NOMO-1 treated with dmso at 0.1 percent for 144 hours (cell line): ENCODE data around the gene AHR.

Experiments
- DNase-seq: peaks from one replicate; lab custom pipeline; 2025; ENCODE audit not compliant: unreplicated experiment; lab: John Stamatoyannopoulos, UW

The AHR gene

DNA sequence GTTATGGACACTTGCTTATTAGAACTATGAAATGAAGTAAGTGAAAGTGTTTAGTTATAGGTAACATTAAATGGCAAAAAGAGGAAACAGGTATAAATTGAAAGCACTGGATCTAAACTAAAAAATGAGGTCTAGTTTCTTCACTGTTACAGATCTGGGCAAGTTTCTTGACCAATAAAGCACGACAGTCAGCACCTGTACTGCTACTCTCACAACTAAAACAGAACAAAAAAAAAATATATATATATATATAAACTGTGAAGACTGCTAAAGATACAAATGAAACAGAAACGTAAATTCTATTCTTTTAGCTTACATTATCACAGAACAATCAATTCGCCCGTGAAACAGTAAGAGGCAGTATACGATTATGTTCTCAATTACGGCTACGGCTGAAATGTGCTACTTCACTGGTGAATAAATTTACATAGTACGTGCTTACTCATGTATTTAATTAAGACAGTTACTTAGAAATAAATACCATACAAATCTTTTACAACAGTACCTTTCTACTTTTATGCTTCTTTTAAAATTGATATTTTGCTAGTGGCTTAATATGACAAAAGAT lies 4.2 kb downstream of the AHR start:
- DNase-seq: no peak

DNA sequence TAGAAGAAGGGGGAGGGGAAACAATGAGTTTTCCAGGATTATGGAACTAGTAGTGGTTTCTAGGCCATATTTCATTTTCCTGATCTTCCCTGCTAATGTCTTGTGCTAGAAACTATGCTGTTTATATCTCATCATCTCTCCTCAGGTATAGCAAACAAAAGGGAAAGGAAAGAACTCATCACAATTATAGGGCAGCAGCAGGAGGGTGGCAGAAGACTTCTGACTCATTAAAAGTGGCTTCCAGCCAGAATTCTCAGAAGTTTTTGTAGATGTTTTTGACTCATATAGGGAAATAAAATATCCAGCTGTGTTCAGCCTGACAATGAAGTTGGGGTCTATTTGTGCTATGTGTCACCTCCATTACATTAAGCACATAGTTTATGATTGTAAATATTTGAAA lies 6.5 kb downstream of the AHR start:
- no peak for DNase-seq

DNA sequence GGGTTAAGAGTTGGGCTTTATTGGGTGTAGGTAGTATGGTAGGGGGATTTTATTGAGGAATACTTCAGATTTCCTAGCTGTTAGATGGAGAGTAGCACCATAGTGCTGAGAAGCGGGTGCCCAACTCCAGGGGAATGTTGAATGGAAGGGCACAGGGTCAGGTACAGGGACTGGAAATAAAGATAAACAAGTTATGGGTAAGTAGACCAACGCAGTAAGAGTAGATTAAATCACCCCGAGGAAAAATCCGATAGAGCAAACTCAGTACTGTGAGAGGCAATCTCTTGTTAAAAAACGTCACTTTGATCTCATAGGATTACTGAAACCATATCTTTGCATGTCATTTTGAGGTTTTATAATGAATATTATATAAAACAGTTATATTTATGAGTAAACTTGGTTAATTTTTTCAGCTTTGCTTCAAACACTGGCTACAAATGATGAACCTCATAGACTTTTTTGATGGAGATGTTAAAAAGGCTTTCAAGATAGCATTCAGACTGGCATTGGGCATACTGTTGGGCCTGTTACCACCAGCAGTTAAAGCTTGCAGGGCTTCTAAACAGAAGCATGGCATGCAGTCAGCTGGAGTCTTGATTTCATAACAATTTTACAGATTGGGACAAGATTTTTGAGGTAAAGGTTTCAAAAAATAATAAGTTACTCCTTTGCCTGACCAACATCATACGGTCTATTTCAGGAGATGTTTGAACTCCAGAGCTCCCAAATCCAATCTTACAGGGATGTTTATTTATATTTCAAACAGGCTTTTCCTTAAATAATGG lies 7.1 kb downstream of the AHR start:
- no peak for DNase-seq

DNA sequence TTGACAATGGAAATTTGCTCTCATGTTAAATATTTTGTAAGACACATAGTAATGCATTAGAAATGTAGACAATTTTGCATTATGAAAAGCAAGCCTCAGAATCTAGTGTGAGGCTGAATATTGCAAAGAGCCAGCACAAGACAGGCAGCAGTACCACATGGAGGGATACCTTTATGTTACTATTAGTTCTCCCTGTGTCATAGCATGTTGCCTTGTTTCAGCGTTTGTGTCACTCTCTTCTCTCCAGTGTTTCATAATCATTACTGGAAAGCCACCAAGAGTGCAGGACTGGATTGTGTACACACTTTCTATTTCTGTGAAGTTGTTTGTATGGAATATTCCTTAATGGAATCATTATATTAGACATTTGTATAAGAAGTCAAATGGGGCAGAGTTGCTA lies 8.5 kb downstream of the AHR start:
- no peak for DNase-seq

DNA sequence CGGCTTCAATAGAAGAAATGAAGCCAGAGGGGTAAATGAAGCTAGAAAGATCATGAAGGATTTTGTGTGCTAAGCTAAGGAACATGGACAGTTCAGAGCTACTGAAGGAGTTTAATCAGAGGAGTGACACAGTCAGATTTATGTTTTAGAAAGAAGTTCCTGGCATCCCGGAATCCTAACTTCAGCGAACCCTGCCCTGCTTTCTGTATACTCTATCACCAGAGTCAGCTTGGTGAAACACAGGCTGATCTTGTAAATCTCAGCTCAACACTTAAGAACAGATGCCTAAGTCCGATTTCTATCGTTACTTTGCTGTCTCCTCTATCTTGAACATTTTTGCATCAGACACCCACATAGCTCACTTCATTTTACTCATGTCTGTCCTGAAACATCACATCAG lies 9.1 kb downstream of the AHR start:
- DNase-seq: no peak

DNA sequence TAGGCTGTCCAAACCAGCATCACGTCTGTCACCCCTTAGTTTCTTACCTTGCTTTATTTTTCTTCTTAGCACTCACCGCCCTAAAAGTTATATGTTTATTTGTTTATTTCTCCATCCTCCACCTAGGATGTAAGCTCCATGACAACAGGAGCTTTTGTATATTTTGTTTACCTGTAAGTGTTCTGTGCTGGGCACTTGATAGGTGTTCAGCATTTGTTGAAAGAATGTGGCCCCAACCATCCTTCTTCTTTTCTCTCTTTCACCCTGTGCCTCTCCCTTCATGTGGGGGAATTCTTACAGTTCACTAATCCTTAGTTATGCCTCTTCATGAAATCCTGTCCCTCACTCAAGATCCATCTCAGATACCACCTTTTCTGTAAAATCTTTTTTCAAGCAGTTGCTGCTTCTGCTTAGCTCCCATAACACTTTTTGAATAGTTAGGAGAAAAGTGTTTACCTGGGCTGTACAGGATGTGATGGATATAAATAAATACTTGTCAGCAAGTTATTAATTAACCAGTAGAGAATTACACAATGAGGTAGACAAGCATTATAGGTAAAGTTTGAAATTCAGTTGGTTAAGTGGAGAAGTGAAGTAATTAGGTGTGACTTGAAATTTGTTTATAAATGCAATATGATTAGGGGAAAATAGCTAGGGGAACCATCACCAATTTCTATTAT lies 9.7 kb downstream of the AHR start:
- DNase-seq: no peak

DNA sequence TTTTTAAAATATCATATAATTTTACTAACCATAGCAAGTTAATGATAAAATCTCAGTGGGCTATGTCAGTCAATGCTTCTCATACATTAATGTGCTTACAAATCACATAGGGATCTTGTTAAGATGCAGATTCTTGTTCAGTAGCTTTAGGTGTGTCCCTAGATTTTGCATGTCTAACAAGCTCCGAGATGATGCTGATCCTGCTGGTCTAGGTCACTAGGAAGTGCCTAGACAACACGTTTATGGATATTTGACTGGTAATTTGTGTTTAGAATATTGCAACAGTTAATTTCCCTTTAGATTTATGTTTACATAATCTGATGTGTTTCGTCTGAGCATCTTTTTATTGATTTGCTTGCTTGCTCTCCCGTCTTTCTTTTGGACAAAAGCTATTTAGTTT lies 12.7 kb downstream of the AHR start:
- DNase-seq: no peak

DNA sequence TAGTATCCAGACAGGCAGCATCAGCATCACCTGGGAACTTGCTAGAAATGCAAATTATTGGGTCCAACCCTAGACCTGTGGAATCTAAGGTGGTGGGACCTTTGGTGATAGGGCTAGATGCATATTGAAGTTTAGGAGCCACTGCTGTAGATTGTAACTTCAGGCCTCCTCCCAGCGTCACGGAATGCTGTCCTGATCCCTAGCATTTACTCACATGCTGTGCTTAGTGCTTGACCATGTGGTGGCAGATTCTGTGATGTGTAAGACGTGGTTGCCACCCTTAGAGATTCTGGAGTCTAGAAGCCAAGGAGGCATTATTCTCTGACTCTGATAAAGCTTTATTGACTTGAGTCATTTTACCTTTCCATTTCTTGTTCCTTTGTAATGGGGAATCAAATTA lies 13.5 kb downstream of the AHR start:
- DNase-seq: no peak

DNA sequence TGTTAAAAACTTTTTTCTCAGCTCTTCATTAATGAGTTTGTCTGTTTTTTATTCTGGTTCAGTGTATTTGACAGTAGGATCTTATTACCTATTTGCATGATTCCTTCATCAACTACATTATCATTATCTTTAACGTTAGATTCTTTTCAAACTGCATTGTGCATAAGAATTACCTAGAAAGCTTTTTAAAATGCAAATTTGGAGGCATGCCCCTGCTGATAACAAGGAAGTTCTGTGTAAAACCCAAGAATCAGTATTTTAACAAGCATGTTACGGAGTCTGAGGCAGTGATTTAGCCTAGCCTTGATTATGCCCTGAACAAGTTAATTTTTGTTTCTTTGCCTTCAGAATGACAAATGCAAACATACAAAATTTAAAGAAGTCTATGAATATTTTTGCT lies 14.2 kb downstream of the AHR start:
- DNase-seq: no peak

DNA sequence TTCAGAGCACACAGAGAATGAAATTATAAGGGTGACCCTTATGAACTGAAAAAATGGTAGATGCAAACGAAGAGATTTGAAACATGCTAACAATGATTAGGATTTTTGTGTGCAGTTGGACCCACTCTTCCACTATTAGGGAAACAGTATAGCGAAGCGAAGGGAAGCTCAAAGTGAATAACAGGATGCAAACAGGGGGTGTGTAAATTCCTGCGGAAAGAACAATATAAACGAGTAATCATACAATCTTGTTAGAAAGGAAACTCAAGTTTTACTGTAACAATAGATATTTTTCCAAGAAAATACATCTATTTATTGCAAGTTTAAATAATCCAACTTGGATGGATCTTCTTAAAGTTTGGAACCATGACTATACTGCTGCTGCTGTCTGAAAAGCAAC lies 14.7 kb downstream of the AHR start:
- no peak for DNase-seq

DNA sequence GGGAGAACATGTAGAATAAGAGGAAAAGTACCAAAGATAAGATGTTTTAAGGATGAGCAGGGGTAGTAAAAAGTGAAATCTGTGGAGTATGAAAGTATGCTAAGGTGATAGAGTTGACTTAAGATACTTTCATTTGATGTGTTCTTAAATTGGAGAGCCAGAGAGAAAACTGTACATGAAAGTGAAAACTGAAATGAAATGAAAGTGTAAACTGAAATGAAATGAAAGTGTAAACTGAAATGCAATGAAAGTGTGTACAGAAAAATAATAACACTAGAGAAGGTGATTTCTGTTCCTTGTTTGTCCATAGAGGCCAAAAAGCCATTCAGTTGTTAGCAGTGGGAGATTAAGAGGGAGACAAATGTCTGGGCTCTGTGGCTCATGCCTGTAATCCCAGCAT lies 17.5 kb downstream of the AHR start:
- no peak for DNase-seq

DNA sequence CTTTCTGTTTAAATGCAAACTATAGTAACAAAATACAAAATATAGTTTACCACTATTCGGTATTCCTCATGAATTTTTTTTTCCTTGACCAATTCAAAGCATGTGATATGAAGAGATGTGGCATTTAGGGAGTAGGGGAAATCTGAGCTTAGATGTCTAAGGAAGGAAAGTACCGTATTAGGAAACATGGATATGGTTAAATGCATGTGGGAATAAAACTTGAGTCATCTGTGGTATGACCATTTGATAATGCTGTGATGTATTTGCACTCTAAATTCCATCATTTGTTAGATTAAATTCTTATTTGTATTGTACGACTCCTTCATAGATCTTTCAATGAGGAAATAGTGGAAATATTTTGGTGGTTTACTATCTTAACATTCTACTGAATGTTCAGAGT lies 19.7 kb downstream of the AHR start:
- no peak for DNase-seq

DNA sequence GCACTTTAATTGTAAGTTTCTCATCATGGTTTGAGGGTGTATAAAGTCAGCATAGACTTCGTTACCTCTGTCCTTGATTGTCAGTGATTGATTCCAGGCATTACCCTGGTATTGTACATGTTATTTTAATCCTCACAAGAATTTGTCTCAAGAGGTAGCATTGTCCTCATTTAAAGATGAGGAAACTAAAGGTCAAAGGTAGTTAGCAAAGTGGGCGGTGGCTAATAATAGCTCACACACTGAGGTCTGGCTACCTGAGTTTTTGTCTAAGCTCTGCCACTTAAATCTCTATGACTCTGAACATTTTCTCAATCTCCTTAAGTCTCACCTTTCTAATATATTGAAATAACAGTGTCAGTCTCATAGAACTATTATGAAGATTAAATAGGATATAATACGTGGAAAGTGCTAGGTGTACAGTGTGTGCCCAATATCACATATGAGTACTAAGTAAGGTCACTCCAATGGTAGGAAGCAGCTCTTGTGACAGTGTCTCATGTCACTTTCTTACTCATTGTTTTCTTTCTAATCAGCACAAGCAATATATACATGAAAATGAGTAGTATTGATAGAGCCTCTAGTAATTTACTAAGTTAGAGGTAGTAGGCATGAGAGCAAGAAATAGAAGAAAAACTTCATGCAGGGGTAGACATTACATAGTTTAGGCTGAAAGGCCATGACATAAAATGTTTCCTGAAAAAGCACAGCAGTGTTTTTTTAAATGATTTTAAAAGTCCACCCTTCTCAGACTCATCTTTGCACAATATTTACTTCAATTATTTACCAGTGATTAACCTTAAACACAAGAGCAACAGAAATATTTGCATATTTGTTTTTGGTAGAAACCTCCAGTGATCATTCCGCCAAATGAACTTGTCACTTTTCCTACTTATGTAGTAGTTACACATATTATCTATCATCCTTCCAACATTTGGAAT lies 21.0 kb downstream of the AHR start:
- no peak for DNase-seq

DNA sequence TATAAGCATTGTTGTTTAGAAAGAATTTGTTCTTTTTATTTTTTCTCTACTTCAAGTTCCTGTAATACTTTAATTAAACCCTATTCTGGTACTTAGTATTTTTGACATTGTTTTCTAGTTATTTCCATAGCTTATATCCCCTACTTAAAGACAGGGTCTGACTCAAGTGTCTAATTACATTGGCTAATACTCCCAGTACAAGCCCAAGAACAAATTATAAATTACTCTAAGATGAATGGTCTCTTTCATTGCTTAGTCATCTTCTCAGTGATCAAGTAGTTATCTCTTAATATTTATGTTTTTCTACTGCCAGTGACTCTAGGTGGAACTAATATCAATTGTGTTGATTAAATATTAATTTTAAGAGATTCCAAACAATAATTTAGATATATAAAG lies 21.6 kb downstream of the AHR start:
- no peak for DNase-seq

DNA sequence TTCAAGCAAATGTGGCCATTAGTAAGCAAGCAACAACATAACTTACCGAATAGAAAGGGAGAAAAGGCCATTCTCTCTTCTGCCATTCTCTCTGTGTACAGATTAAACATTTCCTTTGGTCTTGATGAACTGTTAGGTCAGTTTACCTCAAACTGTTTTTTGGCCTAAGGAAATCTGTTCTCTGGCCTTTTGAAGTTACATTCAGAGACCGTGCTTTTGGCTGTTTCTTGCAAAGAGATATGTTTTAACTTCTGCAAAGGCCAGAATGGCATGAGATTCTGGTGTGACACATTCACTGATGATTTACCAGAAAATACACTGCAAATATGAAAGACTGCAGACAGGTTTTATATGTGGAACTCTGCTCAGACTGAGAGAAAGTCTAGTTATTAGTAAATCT lies 22.2 kb downstream of the AHR start:
- DNase-seq: no peak

DNA sequence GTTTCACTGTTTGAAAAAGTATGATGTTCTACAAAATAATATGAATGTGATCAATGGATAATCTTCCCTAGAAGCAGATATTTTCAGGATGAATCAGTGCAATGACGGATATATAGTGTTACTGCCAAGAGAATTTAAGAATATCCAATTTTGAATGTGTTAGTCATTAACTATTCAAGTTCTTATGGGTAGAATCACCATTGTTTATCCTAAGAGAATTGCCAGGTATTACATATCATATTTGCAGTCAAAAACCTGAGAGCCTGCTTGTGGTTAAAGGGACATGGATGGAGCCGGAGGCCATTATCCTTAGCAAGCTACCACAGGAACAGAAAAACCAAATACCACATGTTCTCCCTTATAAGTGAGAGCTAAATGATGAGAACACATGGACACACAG lies 26.9 kb downstream of the AHR start:
- no peak for DNase-seq

DNA sequence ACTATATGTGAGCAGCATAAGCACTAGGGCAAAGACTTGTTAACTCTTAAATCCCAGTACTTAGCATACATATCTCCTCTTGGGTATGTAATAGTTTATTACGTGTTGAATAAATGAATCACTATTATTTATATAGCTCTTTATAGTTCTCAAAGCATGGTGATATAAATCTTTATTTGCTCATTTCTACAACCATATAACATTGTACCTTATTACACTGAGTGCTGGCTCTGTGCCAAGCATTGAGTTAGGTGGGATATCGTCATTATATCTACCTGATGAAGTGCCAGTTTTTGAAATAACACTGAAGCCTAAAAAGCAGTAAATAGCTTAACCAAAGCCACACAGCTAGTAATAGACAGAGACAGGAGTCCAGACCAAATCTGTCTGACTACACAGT lies 27.9 kb downstream of the AHR start:
- no peak for DNase-seq

DNA sequence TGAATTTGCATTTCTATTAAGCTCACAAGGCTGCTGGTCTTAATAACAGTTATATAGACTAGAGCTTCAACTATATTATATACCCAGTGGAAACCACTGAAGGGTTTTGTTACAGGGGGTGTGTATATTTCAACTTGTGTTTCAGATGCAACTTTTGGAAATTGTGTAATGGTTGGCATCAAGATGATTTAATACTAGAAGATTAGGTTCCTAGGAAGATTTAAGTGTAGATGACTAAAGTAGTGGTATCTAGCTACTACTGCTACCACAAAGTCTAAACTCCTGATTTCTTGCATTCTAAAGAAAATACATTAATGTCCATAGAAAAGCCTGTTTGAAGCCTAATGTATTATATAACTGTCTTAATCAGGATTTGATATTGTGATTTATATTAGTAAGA lies 30.2 kb downstream of the AHR start:
- DNase-seq: no peak

DNA sequence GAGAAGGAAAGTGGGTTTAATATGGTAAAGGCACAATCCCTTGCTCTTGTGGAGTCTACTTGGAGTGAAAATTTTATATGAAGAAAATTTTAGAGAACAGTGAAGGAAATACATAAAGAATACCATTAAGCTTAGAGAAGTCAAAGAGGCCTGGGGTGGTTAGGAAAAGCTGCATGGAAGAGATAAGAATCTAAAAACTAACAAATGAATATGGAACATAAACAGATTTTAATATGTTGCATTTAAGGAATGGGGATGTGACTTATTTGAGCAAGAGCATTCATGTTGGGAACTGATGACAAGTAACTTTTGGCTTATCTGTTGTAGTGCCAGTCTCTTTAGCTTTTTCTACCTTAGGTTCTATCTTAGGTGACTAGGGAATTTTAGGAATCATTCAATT lies 31.0 kb downstream of the AHR start:
- DNase-seq: no peak

DNA sequence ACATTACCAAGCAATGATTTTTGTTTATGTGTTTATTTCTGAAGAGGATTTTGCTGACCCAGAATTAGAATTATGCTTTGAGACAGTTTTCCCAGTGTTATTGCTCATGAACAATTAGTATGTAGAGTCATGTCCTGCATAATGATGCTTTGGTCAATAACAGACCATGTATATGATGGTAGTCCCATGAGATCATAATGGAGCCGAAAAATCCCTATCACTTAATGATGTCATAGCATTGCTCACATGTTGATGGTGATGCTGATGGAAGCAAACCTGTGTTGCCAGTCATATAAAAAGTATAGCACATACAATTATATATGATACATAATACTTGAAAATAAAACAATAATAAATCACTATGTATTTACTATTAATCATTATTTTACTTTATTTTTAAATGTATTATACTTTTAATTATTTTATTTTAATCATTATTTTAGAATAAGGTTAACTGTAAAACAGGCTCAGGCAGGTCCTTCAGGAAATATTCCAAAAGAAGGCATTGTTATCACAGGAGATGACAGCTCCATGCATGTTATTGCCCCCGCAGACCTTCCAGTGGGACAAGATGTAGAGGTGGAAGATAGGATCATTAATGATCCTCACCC lies 33.5 kb downstream of the AHR start:
- no peak for DNase-seq

DNA sequence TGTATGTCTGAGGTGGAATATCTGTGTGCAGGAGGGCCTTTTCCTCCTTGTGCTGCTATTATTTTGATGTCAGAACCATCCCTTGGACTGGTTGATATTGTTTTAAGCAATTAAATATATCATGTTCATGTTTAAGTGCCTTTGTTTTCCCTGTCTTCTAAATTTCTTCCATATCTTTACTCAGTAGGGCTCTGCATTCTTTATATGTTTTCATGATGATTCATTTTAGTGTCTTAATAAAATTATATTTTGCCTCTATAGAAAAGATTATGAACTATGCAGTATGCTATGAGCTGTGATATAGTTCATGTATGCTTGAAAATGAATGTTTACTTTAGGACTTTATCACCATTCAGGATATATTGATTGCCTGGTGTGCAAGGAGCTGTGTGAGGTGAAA lies 34.8 kb downstream of the AHR start:
- DNase-seq: no peak
